Right atrium auricular region (tissue), 2 donors: ENCODE measurements around the gene SEMA5A. TPM values are rescaled to one million over a fixed set of nuclear protein-coding genes. Genes with fewer than 3 reads are reported as not detected.

Source experiments
- DNase-seq: peaks from one replicate; pipeline ENCODE4 v3.0.0-alpha.2; 2019; ENCODE audit warnings: low spot score
- H3K27ac ChIP-seq, 2 donors: fragments of 200-600 bp; sonication (generic); 1 replicate in 1 of 2; 2 replicates in 1 of 2; pipeline ENCODE4 v1.5.1; 2016 to 2019
- H3K27me3 ChIP-seq, 2 donors: fragments of 200-600 bp; sonication (generic); one replicate each; pipeline versions ENCODE4 v1.5.1 to v1.6.0; 2017 to 2019
- H3K36me3 ChIP-seq: fragments of 200-600 bp; sonication (generic); one replicate; pipeline ENCODE4 v1.5.1; 2016
- H3K4me1 ChIP-seq, 2 donors: fragments of 200-600 bp; sonication (generic); one replicate each; pipeline versions ENCODE4 v1.5.1 to v1.6.0; 2017 to 2019
- H3K4me3 ChIP-seq, 2 donors: fragments of 200-600 bp; sonication (generic); 1 replicate in 1 of 2; 2 replicates in 1 of 2; pipeline ENCODE4 v1.5.1; 2017 to 2019; ENCODE audit warnings: mild to moderate bottlenecking in 1 of 2, moderate library complexity in 1 of 2
- H3K9me3 ChIP-seq, 2 donors: fragments of 200-600 bp; sonication (generic); one replicate each; pipeline ENCODE4 v1.5.1; 2019
- total RNA-seq, 2 donors: library from RNA; depleted of rRNA; stranded (reverse); fragments of >200 nt; gene quantifications; one replicate each; pipeline ENCODE4 v1.1.0, GENCODE V29; 2016
- TF ChIP-seq, protein P1 (sequence below), 2 donors: fragments of 200-600 bp; sonication (generic); IDR thresholded peaks; one replicate each; pipeline ENCODE4 v1.5.1; 2019; ENCODE audit warnings: antibody characterized with exemption in 2 of 2

Gene SEMA5A
- total RNA-seq, 2 donors from 2014 or later, result 14.1 to 26.2 TPM

DNA sequence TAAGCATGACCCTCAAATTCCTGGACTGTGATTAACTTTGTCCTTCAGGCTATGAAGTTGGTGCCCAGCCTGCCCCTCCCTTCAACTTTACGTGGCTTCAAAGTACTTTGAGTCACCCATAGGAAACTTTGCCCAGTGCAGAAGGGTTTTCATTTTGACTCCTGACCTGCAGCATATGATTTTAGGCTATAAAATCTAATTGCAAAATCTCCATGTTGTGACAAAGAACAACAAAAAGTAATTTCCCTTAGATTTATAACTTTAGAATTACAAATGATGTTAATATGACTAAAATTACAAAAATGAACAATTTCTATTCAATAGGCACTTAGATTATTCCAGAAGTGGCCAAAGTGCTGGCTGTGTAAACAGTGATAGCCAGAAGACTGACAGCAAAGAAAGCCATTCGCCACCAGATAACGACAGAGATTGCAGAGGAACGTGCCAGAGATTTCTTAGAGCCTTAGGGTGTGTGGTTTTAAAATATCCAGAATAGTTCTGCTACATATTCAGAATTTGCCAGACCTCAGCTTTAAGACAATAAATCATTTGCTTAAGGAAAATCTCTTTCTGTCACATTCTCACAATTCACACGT is 197.4 kb downstream of the SEMA5A start:
- no peak overlapping the region for H3K4me3 ChIP-seq
- H3K27ac ChIP-seq, result no peak overlapping the region
- H3K27me3 ChIP-seq, result no peaks in the 10 kb centered on the region
- TF ChIP-seq, protein P1, sequence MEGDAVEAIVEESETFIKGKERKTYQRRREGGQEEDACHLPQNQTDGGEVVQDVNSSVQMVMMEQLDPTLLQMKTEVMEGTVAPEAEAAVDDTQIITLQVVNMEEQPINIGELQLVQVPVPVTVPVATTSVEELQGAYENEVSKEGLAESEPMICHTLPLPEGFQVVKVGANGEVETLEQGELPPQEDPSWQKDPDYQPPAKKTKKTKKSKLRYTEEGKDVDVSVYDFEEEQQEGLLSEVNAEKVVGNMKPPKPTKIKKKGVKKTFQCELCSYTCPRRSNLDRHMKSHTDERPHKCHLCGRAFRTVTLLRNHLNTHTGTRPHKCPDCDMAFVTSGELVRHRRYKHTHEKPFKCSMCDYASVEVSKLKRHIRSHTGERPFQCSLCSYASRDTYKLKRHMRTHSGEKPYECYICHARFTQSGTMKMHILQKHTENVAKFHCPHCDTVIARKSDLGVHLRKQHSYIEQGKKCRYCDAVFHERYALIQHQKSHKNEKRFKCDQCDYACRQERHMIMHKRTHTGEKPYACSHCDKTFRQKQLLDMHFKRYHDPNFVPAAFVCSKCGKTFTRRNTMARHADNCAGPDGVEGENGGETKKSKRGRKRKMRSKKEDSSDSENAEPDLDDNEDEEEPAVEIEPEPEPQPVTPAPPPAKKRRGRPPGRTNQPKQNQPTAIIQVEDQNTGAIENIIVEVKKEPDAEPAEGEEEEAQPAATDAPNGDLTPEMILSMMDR (IDR thresholded peaks at IDR 0.05), result no peak
- H3K36me3 ChIP-seq, result no peaks in the 10 kb centered on the region
- no peak for DNase-seq
- H3K9me3 ChIP-seq, result no peaks in the 10 kb centered on the region
- peaks cover 0 to 20% of the 10 kb centered on the region in 2 donors for H3K4me1 ChIP-seq

- Histone ChIP-seq H3K36me3 (no peaks in the 10 kb centered on the region), H3K4me3 (no peak overlapping the region), H3K27ac (no peak overlapping the region), H3K9me3 (no peaks in the 10 kb centered on the region), H3K4me1 (peaks cover 0 to 20% of the 10 kb centered on the region in 2 donors), H3K27me3 (no peaks in the 10 kb centered on the region)
- TF ChIP-seq, protein P1 (IDR thresholded peaks at IDR 0.05), result no peak
- DNase-seq, result no peak
Observed at GRCh38 chr5:9347541-9348295, 198.2 kb downstream of the SEMA5A start.

- Histone ChIP-seq H3K27ac (no peak overlapping the region), H3K4me3 (no peak overlapping the region), H3K27me3 (no peaks in the 10 kb centered on the region), H3K9me3 (no peaks in the 10 kb centered on the region), H3K36me3 (no peaks in the 10 kb centered on the region), H3K4me1 (peaks cover 0 to 20% of the 10 kb centered on the region in 2 donors)
- no peak for DNase-seq
- TF ChIP-seq, protein P1 (IDR thresholded peaks at IDR 0.05), result no peak
Observed at GRCh38 chr5:9347032-9347431, 198.8 kb downstream of the SEMA5A start.

DNA sequence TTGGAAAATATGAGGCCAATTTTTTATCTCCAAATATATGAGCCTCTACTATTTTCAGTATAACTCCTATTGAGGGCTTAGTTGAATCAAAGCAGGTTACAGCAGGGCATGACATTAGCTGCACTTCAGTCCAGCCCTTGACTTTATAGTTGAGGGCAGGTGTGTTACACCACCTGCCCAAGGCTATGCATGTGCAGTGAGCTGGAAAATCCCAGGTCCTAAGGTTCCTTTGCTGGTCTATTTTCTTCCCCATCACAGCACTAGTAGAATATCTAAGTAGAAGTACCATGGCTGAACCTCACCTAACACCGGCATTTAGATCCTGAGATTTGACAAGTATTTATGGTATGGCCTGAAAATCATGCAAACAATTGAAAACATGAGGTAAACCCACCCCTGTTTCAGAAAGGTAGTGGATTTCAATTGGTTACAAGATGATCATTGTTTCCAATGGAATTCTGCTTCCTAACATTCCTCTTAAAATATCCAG is 201.1 kb downstream of the SEMA5A start:
- TF ChIP-seq, protein P1 (IDR thresholded peaks at IDR 0.05), result no peak
- Histone ChIP-seq H3K4me1 (peaks cover 0 to 14% of the 10 kb centered on the region in 2 donors), H3K4me3 (no peak overlapping the region), H3K9me3 (no peaks in the 10 kb centered on the region), H3K27ac (no peak overlapping the region), H3K27me3 (no peaks in the 10 kb centered on the region), H3K36me3 (no peaks in the 10 kb centered on the region)
- no peak for DNase-seq

DNA sequence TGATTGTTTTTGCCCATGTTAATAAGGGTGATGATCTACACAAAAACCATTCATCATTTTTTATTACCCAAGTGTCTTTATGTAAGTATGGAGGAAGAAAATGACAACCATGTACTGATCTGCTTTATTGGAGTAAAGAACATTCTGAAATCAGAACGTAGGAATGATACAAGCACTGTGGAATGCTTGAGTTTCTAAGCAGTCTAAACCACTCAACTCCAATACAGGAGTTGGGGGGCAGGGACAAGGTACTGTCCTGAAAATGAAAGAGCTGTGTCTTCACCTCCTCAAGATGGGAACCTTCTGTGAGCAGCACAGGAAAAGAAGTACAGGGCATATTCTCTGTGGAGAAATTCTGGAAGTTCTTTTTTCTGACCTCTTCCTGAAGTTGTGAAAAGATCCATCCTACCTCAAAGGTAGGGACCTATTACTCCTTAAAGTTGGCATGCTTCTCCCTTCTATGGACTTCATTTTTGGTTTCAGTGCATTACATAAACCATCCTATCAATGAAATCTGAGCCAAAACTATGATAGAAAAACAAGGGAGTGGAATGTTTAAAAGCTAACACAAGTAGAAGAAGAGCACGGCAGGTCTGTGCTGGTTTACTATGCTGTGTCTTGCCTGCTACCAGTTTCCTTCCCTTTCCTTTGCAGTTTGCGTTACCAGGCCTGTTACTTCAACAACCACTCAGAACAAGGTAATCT is 202.6 kb downstream of the SEMA5A start:
- DNase-seq, result no peak
- Histone ChIP-seq H3K27me3 (no peaks in the 10 kb centered on the region), H3K36me3 (no peaks in the 10 kb centered on the region), H3K4me3 (no peak overlapping the region), H3K9me3 (no peaks in the 10 kb centered on the region), H3K4me1 (peaks cover 0 to 6% of the 10 kb centered on the region in 2 donors), H3K27ac (no peak overlapping the region)
- TF ChIP-seq, protein P1 (IDR thresholded peaks at IDR 0.05), result no peak
